HG02981 (cell line): ENCODE measurements around the gene YTHDC1.
"Not testable (repeated sequence)": the region's sequence is repeated elsewhere in the genome, so short reads cannot be mapped to it uniquely, and the experiment has no call there.

Experiments
- ATAC-seq: cut with Tn5 transposase; IDR thresholded peaks from one replicate; pipeline ENCODE4 v1.9.1; 2021; ENCODE audit warnings: mild to moderate bottlenecking, moderate library complexity; ENCODE audit not compliant: unreplicated experiment

Gene YTHDC1

DNA sequence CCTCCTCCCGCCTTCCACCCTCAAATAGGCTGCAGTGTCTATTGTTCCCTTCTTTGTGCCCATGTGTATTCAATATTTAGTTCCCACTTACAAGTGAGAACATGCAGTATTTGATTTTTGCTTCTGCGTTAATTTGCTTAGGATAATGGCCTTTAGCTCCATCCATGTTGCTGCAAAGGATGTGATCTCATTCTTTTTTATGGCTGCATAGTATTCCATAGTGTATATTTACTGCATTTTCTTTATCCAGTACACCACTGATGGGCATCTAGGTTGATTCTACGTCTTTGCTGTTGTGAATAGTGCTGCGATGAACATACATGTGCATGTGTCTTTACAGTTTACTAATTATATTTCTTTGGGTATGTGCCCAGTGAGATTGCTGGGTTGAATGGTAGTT is 52.8 kb downstream of the YTHDC1 start:
- ATAC-seq = no peak

DNA sequence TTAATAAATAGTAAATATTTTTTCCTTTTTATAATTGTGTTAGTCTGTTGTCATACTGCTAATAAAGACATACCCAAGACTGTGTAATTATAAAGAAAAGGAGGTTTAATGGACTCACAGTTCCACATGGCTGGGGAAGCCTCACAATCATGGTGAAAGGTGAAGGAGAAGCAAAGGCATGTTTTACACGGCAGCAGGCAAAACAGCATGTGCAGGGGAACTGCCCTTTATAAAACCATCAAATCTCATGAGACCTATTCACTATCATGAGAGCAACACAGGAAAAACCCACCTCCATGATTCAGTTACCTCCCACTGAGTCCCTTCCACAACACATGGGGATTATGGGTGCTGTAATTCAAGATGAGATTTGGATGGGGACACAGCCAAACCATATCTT is 58.6 kb downstream of the YTHDC1 start:
- no peak for ATAC-seq

DNA sequence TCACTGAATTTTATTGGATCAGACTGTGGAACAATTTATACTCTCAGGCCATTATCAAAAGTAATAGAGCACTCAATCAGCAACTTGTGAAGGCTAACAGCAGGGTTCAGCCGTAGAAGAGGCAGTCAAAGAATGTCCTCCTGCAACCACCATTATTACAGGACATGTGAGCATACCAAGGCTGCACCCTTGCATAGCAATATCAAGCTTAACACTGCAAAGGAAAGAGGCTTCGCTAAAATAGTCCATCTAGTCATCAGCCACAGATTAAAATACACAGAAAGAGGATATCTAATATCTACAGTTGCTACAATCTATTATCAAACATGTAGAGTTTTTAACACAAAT is 61.5 kb downstream of the YTHDC1 start:
- no peak for ATAC-seq

- no peak for ATAC-seq
These were observed 62.0 kb downstream of the YTHDC1 start for GRCh38 chr4:68287704-68288392.

DNA sequence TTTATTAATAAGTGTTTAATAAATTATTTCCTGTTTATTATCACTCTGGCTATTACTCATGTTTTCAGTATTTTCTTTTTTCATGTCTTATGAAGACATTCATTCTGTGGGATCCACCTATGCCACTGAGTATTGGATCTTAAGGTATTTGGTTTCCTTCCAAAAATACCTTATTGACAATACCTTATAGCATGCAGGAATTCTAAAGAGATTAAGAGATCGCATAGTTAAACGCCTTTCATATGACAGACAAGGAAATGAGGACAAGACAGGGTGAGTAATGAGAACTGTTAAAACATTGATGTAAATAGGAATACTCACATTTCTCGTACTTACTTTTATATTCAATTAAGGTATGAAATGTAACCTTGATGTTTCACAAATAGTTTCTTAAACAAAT is 66.2 kb downstream of the YTHDC1 start:
- ATAC-seq = no peak

- ATAC-seq = no peak
These were observed 66.8 kb downstream of the YTHDC1 start for GRCh38 chr4:68283095-68283494.

DNA sequence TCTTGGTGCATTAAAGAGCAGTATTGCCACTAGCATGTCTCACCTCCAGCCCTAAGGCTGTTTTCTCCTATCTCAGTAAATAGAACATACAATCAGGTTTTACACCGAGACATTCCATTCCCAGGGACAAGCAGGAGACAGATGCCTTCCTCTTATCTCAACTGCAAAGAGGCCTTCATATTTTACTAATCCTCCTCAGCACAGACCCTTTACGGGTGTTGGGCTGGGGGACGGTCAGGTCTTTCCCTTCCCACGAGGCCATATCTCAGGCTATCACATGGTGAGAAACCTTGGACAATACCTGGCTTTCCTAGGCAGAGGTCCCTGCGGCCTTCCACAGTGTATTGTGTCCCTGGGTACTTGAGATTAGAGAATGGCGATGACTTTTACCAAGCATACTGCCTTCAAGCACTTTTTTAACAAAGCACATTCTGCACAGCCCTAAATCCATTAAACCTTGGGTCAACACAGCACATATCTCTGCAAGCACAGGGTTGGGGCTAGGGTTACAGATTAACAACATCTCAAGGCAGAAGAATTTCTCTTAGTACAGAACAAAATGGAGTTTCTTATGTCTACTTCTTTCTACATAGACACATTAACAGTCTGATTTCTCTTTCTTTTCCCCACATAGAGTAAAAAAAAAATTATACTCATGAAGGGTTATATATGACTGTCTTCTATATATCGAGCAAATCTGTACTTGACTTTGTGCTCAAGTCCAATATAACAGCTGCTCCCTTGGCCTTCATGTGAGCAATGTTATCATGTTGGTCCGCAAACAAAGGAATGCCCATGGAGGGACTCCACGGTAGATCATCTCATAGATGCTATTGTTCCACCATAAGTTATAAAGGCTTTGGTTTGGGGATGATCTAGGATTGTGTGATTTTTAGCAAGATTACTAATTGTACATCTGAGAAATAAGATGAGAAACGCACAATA is 67.8 kb downstream of the YTHDC1 start:
- ATAC-seq = not testable (repeated sequence)

GRCh38 chr4:68278029-68278428 is 71.9 kb downstream of the YTHDC1 start:
- no peak for ATAC-seq

- ATAC-seq = no peak
These were observed 72.3 kb downstream of the YTHDC1 start for GRCh38 chr4:68277627-68278026.

DNA sequence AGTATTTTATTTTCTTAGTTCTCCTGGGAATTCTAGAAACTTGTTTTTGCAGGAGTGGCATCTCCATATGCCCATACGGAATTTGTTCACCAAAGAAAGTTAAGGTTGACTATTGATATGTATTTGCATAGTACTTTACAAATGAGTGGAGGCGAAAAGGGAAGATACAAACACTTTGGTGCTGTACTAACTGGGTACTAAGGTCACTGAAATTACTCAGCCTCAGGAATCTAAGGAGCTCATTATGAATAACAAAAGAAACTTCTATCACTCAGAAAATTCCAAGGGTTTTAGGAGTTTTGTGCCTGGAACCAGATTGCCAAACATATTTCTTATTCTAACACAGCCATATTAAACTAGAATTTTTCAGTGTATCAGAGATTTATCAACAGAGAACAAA is 77.0 kb downstream of the YTHDC1 start:
- ATAC-seq = no peak

DNA sequence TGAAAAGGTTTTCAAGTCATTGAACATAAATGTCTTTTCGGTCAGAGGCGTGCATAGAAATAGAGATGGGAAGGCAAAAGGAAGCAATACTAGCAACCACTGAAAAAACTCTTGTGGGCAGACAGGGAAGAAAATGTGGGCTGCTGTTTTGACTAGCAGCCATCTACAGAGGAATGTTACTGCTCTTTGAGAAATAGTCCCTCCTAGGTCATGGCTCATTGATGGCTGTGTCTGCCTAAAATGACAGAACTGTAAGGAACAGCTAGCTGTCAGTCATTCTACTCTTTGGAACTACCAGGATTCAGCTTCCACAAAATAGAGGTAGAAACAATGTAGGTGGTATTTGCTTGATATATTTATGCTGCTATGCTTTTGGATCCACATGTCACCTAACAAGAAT is 77.5 kb downstream of the YTHDC1 start:
- peak; percentile 36 for ATAC-seq

DNA sequence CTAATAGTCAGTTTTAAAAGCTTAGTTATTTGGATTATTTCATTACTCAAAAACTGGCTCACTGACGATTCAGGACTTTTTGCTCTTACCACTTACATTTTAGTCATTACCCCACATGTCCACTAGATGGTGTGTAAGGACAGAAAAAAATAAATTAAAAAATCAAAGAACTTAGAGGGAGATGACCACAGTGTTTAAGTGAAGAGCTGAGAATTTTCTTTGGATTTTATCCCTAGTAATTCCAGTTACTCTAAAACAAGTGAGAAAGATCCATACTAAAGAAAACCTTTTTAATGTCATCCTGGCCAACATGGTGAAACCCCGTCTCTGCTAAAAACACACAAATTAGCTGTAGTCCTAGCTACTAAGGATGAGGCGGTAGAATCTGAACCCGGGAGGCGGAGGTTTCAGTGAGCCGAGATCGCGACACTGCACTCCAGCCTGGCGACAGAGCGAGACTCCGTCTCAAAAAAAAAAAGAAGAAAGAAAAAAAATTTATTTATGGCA is 78.0 kb downstream of the YTHDC1 start:
- ATAC-seq = no peak

- no peak for ATAC-seq
These were observed 82.4 kb downstream of the YTHDC1 start for GRCh38 chr4:68267433-68267944.

- ATAC-seq = no peak
These were observed 84.9 kb downstream of the YTHDC1 start for GRCh38 chr4:68264875-68265565.
